ENCODE measurements around the gene NKAIN4.

The NKAIN4 gene

GRCh38 chr20:63283397-63284082, 29.3 kb upstream of the NKAIN4 start:
- peaks cover 8% of the 10 kb centered on the region for H3K36me3 Mint-ChIP-seq (ENCODE audit: low read depth)
- H3K27me3 Mint-ChIP-seq: no peaks in the 10 kb centered on the region
- H3K27ac Mint-ChIP-seq: peak overlapping the region; percentile 56
- peak overlapping the region; percentile 61 for H3K4me3 Mint-ChIP-seq
- no peaks in the 10 kb centered on the region for H3K4me1 Mint-ChIP-seq (ENCODE audit: low read depth)
- H3K9me3 Mint-ChIP-seq: no peaks in the 10 kb centered on the region

GRCh38 chr20:63282946-63283345, 28.7 kb upstream of the NKAIN4 start:
- Mint-ChIP-seq H3K27ac (no peak overlapping the region), H3K36me3 (ENCODE audit: low read depth) (peaks cover 8% of the 10 kb centered on the region), H3K27me3 (no peaks in the 10 kb centered on the region)

GRCh38 chr20:63281742-63282665, 27.7 kb upstream of the NKAIN4 start:
- H3K27me3 Mint-ChIP-seq: no peaks in the 10 kb centered on the region
- H3K9me3 Mint-ChIP-seq: no peaks in the 10 kb centered on the region
- H3K4me3 Mint-ChIP-seq: no peak overlapping the region
- H3K27ac Mint-ChIP-seq: no peak overlapping the region
- H3K4me1 Mint-ChIP-seq (ENCODE audit: low read depth): no peaks in the 10 kb centered on the region
- H3K36me3 Mint-ChIP-seq (ENCODE audit: low read depth): peaks cover 13% of the 10 kb centered on the region

More at GRCh38 chr20:63282946-63283345, 28.7 kb upstream of the NKAIN4 start:
- H3K4me3 Mint-ChIP-seq: no peak overlapping the region
- no peaks in the 10 kb centered on the region for H3K9me3 Mint-ChIP-seq
- no peaks in the 10 kb centered on the region for H3K4me1 Mint-ChIP-seq (ENCODE audit: low read depth)

GRCh38 chr20:63280929-63281545, 26.8 kb upstream of the NKAIN4 start:
- peaks cover 19% of the 10 kb centered on the region for H3K36me3 Mint-ChIP-seq (ENCODE audit: low read depth)
- H3K27ac Mint-ChIP-seq: no peak overlapping the region
- no peaks in the 10 kb centered on the region for H3K9me3 Mint-ChIP-seq
- no peaks in the 10 kb centered on the region for H3K27me3 Mint-ChIP-seq
- no peak overlapping the region for H3K4me3 Mint-ChIP-seq
- no peaks in the 10 kb centered on the region for H3K4me1 Mint-ChIP-seq (ENCODE audit: low read depth)

GRCh38 chr20:63280371-63280770, 26.1 kb upstream of the NKAIN4 start:
- Mint-ChIP-seq H3K4me1 (ENCODE audit: low read depth) (peaks cover 2% of the 10 kb centered on the region), H3K4me3 (no peak overlapping the region), H3K27me3 (no peaks in the 10 kb centered on the region), H3K36me3 (ENCODE audit: low read depth) (peaks cover 19% of the 10 kb centered on the region), H3K9me3 (no peaks in the 10 kb centered on the region), H3K27ac (no peak overlapping the region)

GRCh38 chr20:63279931-63280330, 25.7 kb upstream of the NKAIN4 start:
- peaks cover 19% of the 10 kb centered on the region for H3K36me3 Mint-ChIP-seq (ENCODE audit: low read depth)
- no peaks in the 10 kb centered on the region for H3K27me3 Mint-ChIP-seq

GRCh38 chr20:63278661-63279060, 24.4 kb upstream of the NKAIN4 start:
- Mint-ChIP-seq H3K4me1 (ENCODE audit: low read depth) (peaks cover 16% of the 10 kb centered on the region), H3K27ac (no peak overlapping the region), H3K27me3 (no peaks in the 10 kb centered on the region), H3K36me3 (ENCODE audit: low read depth) (peaks cover 19% of the 10 kb centered on the region), H3K4me3 (no peak overlapping the region), H3K9me3 (no peaks in the 10 kb centered on the region)

More at GRCh38 chr20:63279931-63280330, 25.7 kb upstream of the NKAIN4 start:
- Mint-ChIP-seq H3K4me1 (ENCODE audit: low read depth) (peaks cover 5% of the 10 kb centered on the region), H3K27ac (no peak overlapping the region), H3K4me3 (no peak overlapping the region), H3K9me3 (no peaks in the 10 kb centered on the region)

- Mint-ChIP-seq H3K27ac (no peak overlapping the region), H3K36me3 (ENCODE audit: low read depth) (peaks cover 19% of the 10 kb centered on the region), H3K27me3 (no peaks in the 10 kb centered on the region), H3K4me3 (no peak overlapping the region), H3K4me1 (ENCODE audit: low read depth) (peaks cover 20% of the 10 kb centered on the region), H3K9me3 (no peaks in the 10 kb centered on the region)
These were observed 23.4 kb upstream of the NKAIN4 start for GRCh38 chr20:63277466-63278272.

- Mint-ChIP-seq H3K9me3 (no peaks in the 10 kb centered on the region), H3K4me3 (no peak overlapping the region), H3K27ac (no peak overlapping the region), H3K27me3 (no peaks in the 10 kb centered on the region), H3K36me3 (ENCODE audit: low read depth) (peaks cover 19% of the 10 kb centered on the region), H3K4me1 (ENCODE audit: low read depth) (peaks cover 20% of the 10 kb centered on the region)
These were observed 22.7 kb upstream of the NKAIN4 start for GRCh38 chr20:63276956-63277355.

- Mint-ChIP-seq H3K4me3 (no peak overlapping the region), H3K27me3 (no peaks in the 10 kb centered on the region), H3K27ac (no peak overlapping the region), H3K36me3 (ENCODE audit: low read depth) (peaks cover 19% of the 10 kb centered on the region), H3K9me3 (no peaks in the 10 kb centered on the region), H3K4me1 (ENCODE audit: low read depth) (peaks cover 25% of the 10 kb centered on the region)
These were observed 21.6 kb upstream of the NKAIN4 start for GRCh38 chr20:63275825-63276224.

- H3K36me3 Mint-ChIP-seq (ENCODE audit: low read depth): peaks cover 15% of the 10 kb centered on the region
- no peaks in the 10 kb centered on the region for H3K27me3 Mint-ChIP-seq
- H3K4me1 Mint-ChIP-seq (ENCODE audit: low read depth): peaks cover 25% of the 10 kb centered on the region
- H3K4me3 Mint-ChIP-seq: peak overlapping the region; percentile 39
- H3K9me3 Mint-ChIP-seq: no peaks in the 10 kb centered on the region
- H3K27ac Mint-ChIP-seq: no peak overlapping the region
These were observed 20.3 kb upstream of the NKAIN4 start for GRCh38 chr20:63274381-63275228.

GRCh38 chr20:63273635-63274380, 19.5 kb upstream of the NKAIN4 start:
- Mint-ChIP-seq H3K4me3 (peak overlapping the region; percentile 91), H3K9me3 (no peaks in the 10 kb centered on the region), H3K27me3 (no peaks in the 10 kb centered on the region), H3K4me1 (ENCODE audit: low read depth) (peaks cover 25% of the 10 kb centered on the region), H3K36me3 (ENCODE audit: low read depth) (peaks cover 11% of the 10 kb centered on the region), H3K27ac (peak overlapping the region; percentile 94)

- no peaks in the 10 kb centered on the region for H3K27me3 Mint-ChIP-seq
- peaks cover 11% of the 10 kb centered on the region for H3K36me3 Mint-ChIP-seq (ENCODE audit: low read depth)
- H3K4me1 Mint-ChIP-seq (ENCODE audit: low read depth): peaks cover 25% of the 10 kb centered on the region
- H3K9me3 Mint-ChIP-seq: no peaks in the 10 kb centered on the region
- H3K27ac Mint-ChIP-seq: peak overlapping the region; percentile 94
- peak overlapping the region; percentile 91 for H3K4me3 Mint-ChIP-seq
These were observed 18.9 kb upstream of the NKAIN4 start for GRCh38 chr20:63273059-63273579.
